HG03064 (cell line): ENCODE data around the gene CDRT4.

ENCODE experiments used
- ATAC-seq: cut with Tn5 transposase; IDR thresholded peaks from one replicate; pipeline ENCODE4 v1.9.1; 2021; ENCODE audit warnings: low read depth; ENCODE audit not compliant: unreplicated experiment

Gene CDRT4

GRCh38 chr17:15399443-15399842 is 68.0 kb downstream of the CDRT4 start:
- no peak for ATAC-seq

GRCh38 chr17:15398736-15399331 is 68.6 kb downstream of the CDRT4 start:
- ATAC-seq, result no peak

- no peak for ATAC-seq
These were observed 69.1 kb downstream of the CDRT4 start for GRCh38 chr17:15398291-15398690.

- no peak for ATAC-seq
These were observed 69.8 kb downstream of the CDRT4 start for GRCh38 chr17:15397620-15398019.

GRCh38 chr17:15395091-15395490 is 72.3 kb downstream of the CDRT4 start:
- no peak for ATAC-seq

GRCh38 chr17:15393414-15393813 is 74.0 kb downstream of the CDRT4 start:
- no peak for ATAC-seq

DNA sequence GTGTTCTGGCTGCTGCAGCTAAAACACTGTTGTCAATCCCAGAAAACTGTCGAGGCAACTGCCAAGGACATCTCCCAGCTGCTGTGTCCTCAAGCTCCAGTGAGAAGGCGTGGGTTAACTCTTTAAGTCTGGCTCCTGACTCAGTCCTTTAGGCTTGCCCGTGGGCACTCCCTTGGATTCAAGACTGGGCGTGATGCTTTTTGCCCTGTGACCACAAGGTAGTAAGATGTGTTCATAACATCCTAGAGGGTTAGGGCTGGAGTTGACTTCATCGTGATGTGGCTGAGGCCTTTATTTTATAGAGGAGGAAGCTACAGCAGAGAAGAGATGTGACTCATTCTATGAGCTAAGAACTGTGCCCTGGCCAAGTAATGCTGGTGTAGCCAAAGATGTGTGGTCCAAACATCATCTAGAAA is 75.1 kb downstream of the CDRT4 start:
- ATAC-seq, result no peak

GRCh38 chr17:15388356-15389041 is 78.9 kb downstream of the CDRT4 start:
- no peak for ATAC-seq

DNA sequence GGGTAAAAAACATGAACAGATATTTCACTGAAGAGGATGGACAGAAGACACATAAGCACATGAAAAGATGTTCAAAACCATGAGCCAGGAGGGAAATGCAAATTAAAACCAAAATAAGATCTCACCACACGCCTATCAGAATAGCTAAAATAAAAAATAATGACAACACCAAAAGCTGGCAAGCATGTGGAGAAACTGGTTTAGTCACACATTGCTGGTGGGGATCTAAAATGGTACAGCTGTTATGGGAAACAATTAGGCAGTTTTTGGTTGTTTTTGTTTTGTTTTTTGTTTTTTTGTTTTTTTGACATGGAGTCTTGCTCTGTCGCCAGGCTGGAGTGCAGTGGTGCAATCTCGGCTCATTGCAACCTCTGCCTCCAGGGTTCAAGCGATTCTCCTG is 81.3 kb downstream of the CDRT4 start:
- ATAC-seq, result no peak
